Neutrophil (primary cell): ENCODE data around the gene SPTBN1.

Source experiments
- H3K27ac ChIP-seq: fragments of 200-600 bp; sonication (generic); 2 replicates; pipeline ENCODE4 v1.5.1; 2016; ENCODE audit warnings: mild to moderate bottlenecking, moderate library complexity
- H3K27me3 ChIP-seq: fragments of 200-600 bp; sonication (generic); 2 replicates; pipeline ENCODE4 v1.6.0; 2016; ENCODE audit warnings: mild to moderate bottlenecking
- H3K36me3 ChIP-seq: fragments of 200-600 bp; sonication (generic); 2 replicates; pipeline ENCODE4 v1.5.1; 2017
- H3K4me1 ChIP-seq, 2 experiments: fragments of 200-600 bp in 1 of 2; sonication (generic) in 1 of 2; 1 replicate in 1 of 2; 2 replicates in 1 of 2; pipeline versions ENCODE4 v1.5.1 to v1.6.1; 2013 to 2016; ENCODE audit warnings: low read depth in 1 of 2, low read length in 1 of 2, mild to moderate bottlenecking in 1 of 2, moderate library complexity in 1 of 2; ENCODE audit not compliant: control insufficient read depth in 1 of 2, insufficient read depth in 1 of 2
- H3K4me3 ChIP-seq, 2 experiments: fragments of 200-600 bp in 1 of 2; sonication (generic) in 1 of 2; 1 replicate in 1 of 2; 2 replicates in 1 of 2; pipeline ENCODE4 v1.5.1; 2013 to 2016; ENCODE audit warnings: low read depth in 1 of 2, low read length in 1 of 2, mild to moderate bottlenecking in 1 of 2, moderate library complexity in 1 of 2
- H3K9me3 ChIP-seq: fragments of 200-600 bp; sonication (generic); 2 replicates; pipeline ENCODE4 v1.5.1; 2016
- TF ChIP-seq, protein P1 (sequence below): fragments of 200-600 bp; sonication (generic); IDR thresholded peaks from 2 replicates; pipeline ENCODE4 v1.5.1; 2016; ENCODE audit warnings: antibody characterized with exemption

SPTBN1 gene

DNA sequence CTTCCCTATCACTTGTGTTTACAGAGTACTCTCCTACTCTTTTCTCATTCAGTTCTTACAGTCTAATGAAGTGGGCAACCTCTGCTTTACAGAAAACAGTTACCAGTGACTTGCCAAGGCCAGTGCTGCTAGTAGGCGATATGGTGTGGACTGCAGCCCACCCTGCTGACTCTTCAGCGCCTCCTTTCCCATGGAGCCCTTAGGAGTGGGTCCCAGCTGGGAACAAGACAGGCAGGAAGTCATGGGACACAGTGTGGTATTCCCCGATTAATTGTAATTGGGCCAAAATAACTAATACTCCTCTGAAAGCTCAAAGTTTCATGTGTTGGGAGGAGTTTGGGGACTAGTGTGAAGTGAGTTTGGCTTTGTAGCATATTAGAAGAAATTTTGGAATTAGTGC is 147.2 kb downstream of the SPTBN1 start:
- H3K9me3 ChIP-seq = no peaks in the 10 kb centered on the region
- no peaks in the 10 kb centered on the region for H3K27me3 ChIP-seq
- no peaks in the 10 kb centered on the region for H3K36me3 ChIP-seq
- H3K27ac ChIP-seq = peak overlapping the region; percentile 76
- no peak overlapping the region for H3K4me3 ChIP-seq
- TF ChIP-seq, protein P1, sequence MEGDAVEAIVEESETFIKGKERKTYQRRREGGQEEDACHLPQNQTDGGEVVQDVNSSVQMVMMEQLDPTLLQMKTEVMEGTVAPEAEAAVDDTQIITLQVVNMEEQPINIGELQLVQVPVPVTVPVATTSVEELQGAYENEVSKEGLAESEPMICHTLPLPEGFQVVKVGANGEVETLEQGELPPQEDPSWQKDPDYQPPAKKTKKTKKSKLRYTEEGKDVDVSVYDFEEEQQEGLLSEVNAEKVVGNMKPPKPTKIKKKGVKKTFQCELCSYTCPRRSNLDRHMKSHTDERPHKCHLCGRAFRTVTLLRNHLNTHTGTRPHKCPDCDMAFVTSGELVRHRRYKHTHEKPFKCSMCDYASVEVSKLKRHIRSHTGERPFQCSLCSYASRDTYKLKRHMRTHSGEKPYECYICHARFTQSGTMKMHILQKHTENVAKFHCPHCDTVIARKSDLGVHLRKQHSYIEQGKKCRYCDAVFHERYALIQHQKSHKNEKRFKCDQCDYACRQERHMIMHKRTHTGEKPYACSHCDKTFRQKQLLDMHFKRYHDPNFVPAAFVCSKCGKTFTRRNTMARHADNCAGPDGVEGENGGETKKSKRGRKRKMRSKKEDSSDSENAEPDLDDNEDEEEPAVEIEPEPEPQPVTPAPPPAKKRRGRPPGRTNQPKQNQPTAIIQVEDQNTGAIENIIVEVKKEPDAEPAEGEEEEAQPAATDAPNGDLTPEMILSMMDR = no peak
- peaks cover 63 to 65% of the 10 kb centered on the region in 2 experiments for H3K4me1 ChIP-seq

DNA sequence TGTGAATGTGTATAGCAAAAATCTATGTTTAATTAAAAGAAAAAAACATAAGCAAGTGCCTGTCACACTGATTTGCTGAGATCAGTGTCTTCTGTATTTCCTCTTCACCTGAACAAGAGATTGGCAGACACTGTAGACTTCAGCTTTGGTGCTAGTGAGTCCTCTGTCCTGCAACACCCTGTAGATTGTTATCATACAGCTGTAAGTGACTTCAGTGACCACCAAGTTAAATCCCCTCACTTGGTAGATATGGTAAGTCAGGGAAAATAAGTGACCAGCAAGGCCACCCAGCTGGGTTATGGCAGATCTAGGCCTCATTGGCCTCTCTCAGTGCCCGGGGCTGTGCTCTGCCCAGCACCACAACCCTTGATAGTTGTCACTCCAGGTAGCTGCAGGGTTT is 147.7 kb downstream of the SPTBN1 start:
- H3K27me3 ChIP-seq = no peaks in the 10 kb centered on the region
- H3K27ac ChIP-seq = peak overlapping the region; percentile 76
- TF ChIP-seq, protein P1 = no peak
- H3K36me3 ChIP-seq = no peaks in the 10 kb centered on the region
- H3K4me1 ChIP-seq = peaks cover 61% of the 10 kb centered on the region in 2 experiments
- H3K4me3 ChIP-seq = peak overlapping the region; percentile 19 to 28
- H3K9me3 ChIP-seq = no peaks in the 10 kb centered on the region

DNA sequence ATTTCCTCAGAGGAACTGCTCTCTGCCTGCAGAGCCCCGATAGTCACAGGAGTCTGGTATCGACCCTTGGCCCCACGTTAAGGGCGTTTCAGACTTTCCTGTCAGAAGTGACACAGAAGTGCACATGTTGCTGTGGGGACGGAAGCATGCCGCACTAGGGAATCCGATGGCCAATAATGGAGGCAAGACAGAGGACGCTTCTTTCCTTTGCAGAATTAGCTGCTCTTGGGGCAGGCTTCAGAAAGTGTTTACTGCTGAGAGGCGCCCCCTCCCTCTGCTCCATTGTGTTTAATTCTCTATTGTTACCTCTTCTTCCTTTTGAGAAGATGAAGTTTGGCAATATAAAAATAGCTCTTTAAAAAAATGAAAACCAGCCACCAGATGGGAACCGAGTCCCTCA is 148.7 kb downstream of the SPTBN1 start:
- no peaks in the 10 kb centered on the region for H3K36me3 ChIP-seq
- H3K4me3 ChIP-seq = peak overlapping the region; percentile 19 to 28
- peak overlapping the region; percentile 76 for H3K27ac ChIP-seq
- H3K9me3 ChIP-seq = no peaks in the 10 kb centered on the region
- H3K27me3 ChIP-seq = no peaks in the 10 kb centered on the region
- TF ChIP-seq, protein P1 = no peak
- H3K4me1 ChIP-seq = peaks cover 53 to 65% of the 10 kb centered on the region in 2 experiments

DNA sequence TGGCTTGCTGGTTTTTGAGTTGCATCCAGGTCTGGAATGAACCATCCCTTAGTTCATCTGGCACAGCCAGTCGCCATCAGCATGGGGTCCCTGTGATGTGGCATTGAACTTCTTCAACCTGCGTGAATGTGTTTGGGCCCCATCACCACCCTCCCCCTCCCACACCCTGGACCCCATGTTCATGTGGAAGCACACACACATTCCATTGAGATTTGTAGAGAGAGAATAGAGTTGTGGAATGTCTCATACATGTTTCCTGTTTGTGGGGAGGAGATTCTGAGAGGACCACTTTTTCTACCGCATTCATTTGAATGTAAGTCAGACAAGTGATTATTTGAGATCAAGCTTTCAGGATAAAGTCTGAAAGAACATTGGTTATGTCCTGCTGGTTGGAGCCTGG is 149.7 kb downstream of the SPTBN1 start:
- no peaks in the 10 kb centered on the region for H3K27me3 ChIP-seq
- peak overlapping the region; percentile 76 for H3K27ac ChIP-seq
- no peaks in the 10 kb centered on the region for H3K36me3 ChIP-seq
- peaks cover 53 to 65% of the 10 kb centered on the region in 2 experiments for H3K4me1 ChIP-seq
- TF ChIP-seq, protein P1 = no peak
- no peak overlapping the region for H3K4me3 ChIP-seq
- no peaks in the 10 kb centered on the region for H3K9me3 ChIP-seq

DNA sequence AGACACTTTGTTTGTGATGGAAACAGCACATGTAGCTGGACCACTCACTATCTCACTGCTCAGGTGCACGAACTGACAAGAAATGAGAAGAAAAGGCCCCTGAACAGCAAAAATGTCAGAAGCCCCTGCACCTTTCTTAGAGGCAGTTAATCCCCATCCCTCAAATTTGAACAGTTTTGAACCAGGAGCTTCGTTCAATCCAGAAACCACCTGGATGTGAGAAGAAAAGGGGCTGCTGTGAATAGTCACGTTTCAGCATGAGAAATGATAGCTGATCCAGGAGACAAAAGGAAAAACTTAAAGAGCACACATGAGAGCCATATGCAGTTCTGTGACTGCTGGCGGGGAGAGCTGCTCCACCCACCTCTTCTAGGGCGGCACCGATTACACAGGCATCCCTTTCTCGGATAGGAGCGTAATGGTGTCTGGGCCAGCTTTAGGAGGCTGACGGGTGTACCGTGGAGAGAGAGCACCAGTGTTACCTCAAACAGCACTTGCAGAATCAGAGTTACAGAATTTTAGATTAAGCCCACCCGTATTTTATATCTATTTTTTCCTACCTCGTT is 150.3 kb downstream of the SPTBN1 start:
- TF ChIP-seq, protein P1 = no peak
- H3K4me1 ChIP-seq = peaks cover 47 to 58% of the 10 kb centered on the region in 2 experiments
- H3K27ac ChIP-seq = no peak overlapping the region
- H3K9me3 ChIP-seq = no peaks in the 10 kb centered on the region
- H3K27me3 ChIP-seq = no peaks in the 10 kb centered on the region
- no peak overlapping the region for H3K4me3 ChIP-seq
- no peaks in the 10 kb centered on the region for H3K36me3 ChIP-seq
